ENCODE data around the gene NOL4L.

The NOL4L gene

GRCh38 chr20:32480371-32481241, 104.5 kb downstream of the NOL4L start:
- H3K27me3 ChIP-seq (ENCODE audit: insufficient read depth, low read length): no peaks in the 10 kb centered on the region

GRCh38 chr20:32479697-32480171, 105.4 kb downstream of the NOL4L start:
- Histone ChIP-seq H3K18ac (ENCODE audit: low read length) (no peak overlapping the region), H4K91ac (ENCODE audit: low read depth, low read length) (no peak overlapping the region), H3K79me1 (ENCODE audit: low read length) (peaks cover 33% of the 10 kb centered on the region), H3K9me3 (ENCODE audit: insufficient read depth, low read depth, low read length) (peaks cover 3% of the 10 kb centered on the region), H2BK120ac (ENCODE audit: insufficient read depth, low read length, poor library complexity) (no peak overlapping the region), H3K9ac (ENCODE audit: low read length) (no peak overlapping the region), H3K4ac (ENCODE audit: low read depth, low read length) (peak overlapping the region; percentile 81), H4K8ac (ENCODE audit: low read depth, low read length) (no peak overlapping the region), H3K36me3 (ENCODE audit: control insufficient read depth in 1 of 2, insufficient read depth in 2 of 2, low read length in 2 of 2) (peaks cover 15 to 17% of the 10 kb centered on the region in 2 experiments), H3K27me3 (ENCODE audit: insufficient read depth, low read length) (no peaks in the 10 kb centered on the region), H2BK5ac (ENCODE audit: low read depth, low read length, poor library complexity) (no peak overlapping the region), H3K4me3 (ENCODE audit: low read depth, low read length) (no peak overlapping the region), H3K4me2 (ENCODE audit: low read length) (no peak overlapping the region), H3K23ac (ENCODE audit: low read length) (no peak overlapping the region), H3K79me2 (ENCODE audit: control insufficient read depth, insufficient read depth, low read length, poor library complexity) (peaks cover 63% of the 10 kb centered on the region), H3K4me1 (ENCODE audit: control insufficient read depth in 1 of 2, insufficient read depth in 2 of 2, low read length in 2 of 2) (peaks cover 40 to 48% of the 10 kb centered on the region in 2 experiments), H3K14ac (ENCODE audit: low read length) (no peak overlapping the region), H2BK12ac (ENCODE audit: low read length) (no peak overlapping the region), H2AK5ac (ENCODE audit: low read length) (no peak overlapping the region), H3K27ac (ENCODE audit: low read depth, low read length) (no peak overlapping the region), H4K12ac (ENCODE audit: low read depth, low read length) (no peak overlapping the region), H2AFZ (ENCODE audit: insufficient read depth, low read length, poor library complexity) (no peak overlapping the region)
- no CpG with 5 or more reads among the region's 2 CpGs for WGBS (ENCODE audit: extremely low coverage, insufficient coverage, insufficient read length)
- no peak for DNase-seq

More at GRCh38 chr20:32480371-32481241, 104.5 kb downstream of the NOL4L start:
- peak overlapping the region; percentile 81 for H3K4ac ChIP-seq (ENCODE audit: low read depth, low read length)
- peaks cover 26% of the 10 kb centered on the region for H3K79me1 ChIP-seq (ENCODE audit: low read length)
- H3K4me1 ChIP-seq (ENCODE audit: control insufficient read depth in 1 of 2, insufficient read depth in 2 of 2, low read length in 2 of 2): peaks cover 31 to 45% of the 10 kb centered on the region in 2 experiments
- H2BK12ac ChIP-seq (ENCODE audit: low read length): no peak overlapping the region
- H3K4me2 ChIP-seq (ENCODE audit: low read length): peak overlapping the region; percentile 61
- H3K27ac ChIP-seq (ENCODE audit: low read depth, low read length): no peak overlapping the region
- no peak overlapping the region for H3K14ac ChIP-seq (ENCODE audit: low read length)
- H4K8ac ChIP-seq (ENCODE audit: low read depth, low read length): no peak overlapping the region
- no peak overlapping the region for H3K4me3 ChIP-seq (ENCODE audit: low read depth, low read length)
- H3K36me3 ChIP-seq (ENCODE audit: control insufficient read depth in 1 of 2, insufficient read depth in 2 of 2, low read length in 2 of 2): peaks cover 14 to 15% of the 10 kb centered on the region in 2 experiments
- H2BK5ac ChIP-seq (ENCODE audit: low read depth, low read length, poor library complexity): no peak overlapping the region
- H3K9me3 ChIP-seq (ENCODE audit: insufficient read depth, low read depth, low read length): peaks cover 3% of the 10 kb centered on the region
- H2AFZ ChIP-seq (ENCODE audit: insufficient read depth, low read length, poor library complexity): no peak overlapping the region
- H4K12ac ChIP-seq (ENCODE audit: low read depth, low read length): no peak overlapping the region
- WGBS (ENCODE audit: extremely low coverage, insufficient coverage, insufficient read length): no CpG with 5 or more reads among the region's 12 CpGs
- H2AK5ac ChIP-seq (ENCODE audit: low read length): no peak overlapping the region
- H3K9ac ChIP-seq (ENCODE audit: low read length): peak overlapping the region; percentile 41
- H2BK120ac ChIP-seq (ENCODE audit: insufficient read depth, low read length, poor library complexity): no peak overlapping the region
- no peak overlapping the region for H4K91ac ChIP-seq (ENCODE audit: low read depth, low read length)
- DNase-seq: no peak
- peaks cover 59% of the 10 kb centered on the region for H3K79me2 ChIP-seq (ENCODE audit: control insufficient read depth, insufficient read depth, low read length, poor library complexity)
- H3K23ac ChIP-seq (ENCODE audit: low read length): peak overlapping the region; percentile 0
- H3K18ac ChIP-seq (ENCODE audit: low read length): no peak overlapping the region

GRCh38 chr20:32479012-32479411, 106.1 kb downstream of the NOL4L start:
- H3K79me2 ChIP-seq (ENCODE audit: control insufficient read depth, insufficient read depth, low read length, poor library complexity): peaks cover 62% of the 10 kb centered on the region
- peaks cover 22 to 25% of the 10 kb centered on the region in 2 experiments for H3K36me3 ChIP-seq (ENCODE audit: control insufficient read depth in 1 of 2, insufficient read depth in 2 of 2, low read length in 2 of 2)
- H3K4me1 ChIP-seq (ENCODE audit: control insufficient read depth in 1 of 2, insufficient read depth in 2 of 2, low read length in 2 of 2): peaks cover 46 to 50% of the 10 kb centered on the region in 2 experiments
- WGBS (ENCODE audit: extremely low coverage, insufficient coverage, insufficient read length): no CpG with 5 or more reads among the region's 5 CpGs
- no peak overlapping the region for H3K14ac ChIP-seq (ENCODE audit: low read length)
- no peak overlapping the region for H2AK5ac ChIP-seq (ENCODE audit: low read length)
- no peak overlapping the region for H3K4me3 ChIP-seq (ENCODE audit: low read depth, low read length)
- H3K4ac ChIP-seq (ENCODE audit: low read depth, low read length): peak overlapping the region; percentile 81
- H3K27me3 ChIP-seq (ENCODE audit: insufficient read depth, low read length): no peaks in the 10 kb centered on the region
- H3K4me2 ChIP-seq (ENCODE audit: low read length): no peak overlapping the region
- H4K12ac ChIP-seq (ENCODE audit: low read depth, low read length): no peak overlapping the region
- H3K9me3 ChIP-seq (ENCODE audit: insufficient read depth, low read depth, low read length): peaks cover 4% of the 10 kb centered on the region
- H2AFZ ChIP-seq (ENCODE audit: insufficient read depth, low read length, poor library complexity): no peak overlapping the region
- H2BK5ac ChIP-seq (ENCODE audit: low read depth, low read length, poor library complexity): no peak overlapping the region
- no peak overlapping the region for H4K91ac ChIP-seq (ENCODE audit: low read depth, low read length)
- H4K8ac ChIP-seq (ENCODE audit: low read depth, low read length): no peak overlapping the region
- no peak for DNase-seq
- no peak overlapping the region for H2BK120ac ChIP-seq (ENCODE audit: insufficient read depth, low read length, poor library complexity)
- no peak overlapping the region for H2BK12ac ChIP-seq (ENCODE audit: low read length)
- no peak overlapping the region for H3K23ac ChIP-seq (ENCODE audit: low read length)
- no peak overlapping the region for H3K9ac ChIP-seq (ENCODE audit: low read length)
- H3K79me1 ChIP-seq (ENCODE audit: low read length): peaks cover 30% of the 10 kb centered on the region
- H3K18ac ChIP-seq (ENCODE audit: low read length): peak overlapping the region; percentile 31
- no peak overlapping the region for H3K27ac ChIP-seq (ENCODE audit: low read depth, low read length)

- H3K27ac ChIP-seq (ENCODE audit: low read depth, low read length): no peak overlapping the region
- H2BK5ac ChIP-seq (ENCODE audit: low read depth, low read length, poor library complexity): no peak overlapping the region
- no peak overlapping the region for H4K12ac ChIP-seq (ENCODE audit: low read depth, low read length)
- H3K27me3 ChIP-seq (ENCODE audit: insufficient read depth, low read length): no peaks in the 10 kb centered on the region
- peaks cover 60% of the 10 kb centered on the region for H3K79me2 ChIP-seq (ENCODE audit: control insufficient read depth, insufficient read depth, low read length, poor library complexity)
- no peak overlapping the region for H2AFZ ChIP-seq (ENCODE audit: insufficient read depth, low read length, poor library complexity)
- no CpG with 5 or more reads among the region's 7 CpGs for WGBS (ENCODE audit: extremely low coverage, insufficient coverage, insufficient read length)
- H3K9me3 ChIP-seq (ENCODE audit: insufficient read depth, low read depth, low read length): peaks cover 7% of the 10 kb centered on the region
- no peak overlapping the region for H2AK5ac ChIP-seq (ENCODE audit: low read length)
- peaks cover 26 to 29% of the 10 kb centered on the region in 2 experiments for H3K36me3 ChIP-seq (ENCODE audit: control insufficient read depth in 1 of 2, insufficient read depth in 2 of 2, low read length in 2 of 2)
- DNase-seq: no peak
- H3K4me2 ChIP-seq (ENCODE audit: low read length): no peak overlapping the region
- H3K18ac ChIP-seq (ENCODE audit: low read length): no peak overlapping the region
- H2BK12ac ChIP-seq (ENCODE audit: low read length): no peak overlapping the region
- no peak overlapping the region for H3K4me3 ChIP-seq (ENCODE audit: low read depth, low read length)
- no peak overlapping the region for H3K14ac ChIP-seq (ENCODE audit: low read length)
- H3K79me1 ChIP-seq (ENCODE audit: low read length): peaks cover 26% of the 10 kb centered on the region
- no peak overlapping the region for H3K9ac ChIP-seq (ENCODE audit: low read length)
- H2BK120ac ChIP-seq (ENCODE audit: insufficient read depth, low read length, poor library complexity): no peak overlapping the region
- H3K4me1 ChIP-seq (ENCODE audit: control insufficient read depth in 1 of 2, insufficient read depth in 2 of 2, low read length in 2 of 2): peaks cover 50 to 54% of the 10 kb centered on the region in 2 experiments
- no peak overlapping the region for H4K8ac ChIP-seq (ENCODE audit: low read depth, low read length)
- no peak overlapping the region for H4K91ac ChIP-seq (ENCODE audit: low read depth, low read length)
- peak overlapping the region; percentile 81 for H3K4ac ChIP-seq (ENCODE audit: low read depth, low read length)
- H3K23ac ChIP-seq (ENCODE audit: low read length): no peak overlapping the region
Measured at GRCh38 chr20:32478576-32478975, 106.6 kb downstream of the NOL4L start.
